IPS-18a (cell line): ENCODE measurements around the gene SPDYE1.
A peak's percentile ranks its signal among the peaks of the same experiment; 100 is the strongest.
"Not testable (repeated sequence)": the region's sequence is repeated elsewhere in the genome, so short reads cannot be mapped to it uniquely, and the experiment has no call there.

Experiments
- H3K27ac ChIP-seq: one replicate; pipeline ENCODE4 v1.5.1; 2013; ENCODE audit warnings: low read length
- H3K27me3 ChIP-seq: one replicate; pipeline ENCODE4 v1.6.1; 2013; ENCODE audit warnings: mild to moderate bottlenecking, low read length; ENCODE audit not compliant: control insufficient read depth, insufficient read depth
- H3K36me3 ChIP-seq: one replicate; pipeline ENCODE4 v1.6.1; 2013; ENCODE audit warnings: low read depth, low read length; ENCODE audit not compliant: control insufficient read depth
- H3K4me1 ChIP-seq: one replicate; pipeline ENCODE4 v1.6.1; 2013; ENCODE audit warnings: low read depth, low read length; ENCODE audit not compliant: control insufficient read depth
- H3K4me3 ChIP-seq: one replicate; pipeline ENCODE4 v1.5.1; 2013; ENCODE audit warnings: low read length
- H3K9ac ChIP-seq: one replicate; pipeline ENCODE4 v1.6.1; 2013; ENCODE audit warnings: mild to moderate bottlenecking, low read length, moderate library complexity
- H3K9me3 ChIP-seq: one replicate; pipeline ENCODE4 v1.6.1; 2013; ENCODE audit warnings: low read depth, low read length; ENCODE audit not compliant: control insufficient read depth

The SPDYE1 gene

GRCh38 chr7:44037951-44038350 is 40.3 kb downstream of the SPDYE1 start:
- not testable (repeated sequence) for H3K9ac ChIP-seq, H3K9me3 ChIP-seq, H3K4me3 ChIP-seq, H3K27ac ChIP-seq, H3K36me3 ChIP-seq, H3K4me1 ChIP-seq
- H3K27me3 ChIP-seq: peaks cover 25% of the 10 kb centered on the region

GRCh38 chr7:44038553-44038952 is 40.9 kb downstream of the SPDYE1 start:
- H3K27ac ChIP-seq, H3K4me3 ChIP-seq, H3K4me1 ChIP-seq, H3K9ac ChIP-seq, H3K9me3 ChIP-seq, H3K36me3 ChIP-seq: not testable (repeated sequence)
- H3K27me3 ChIP-seq: peaks cover 25% of the 10 kb centered on the region

- H3K4me3 ChIP-seq: peak overlapping the region; percentile 24
- H3K4me1 ChIP-seq, H3K27ac ChIP-seq, H3K9me3 ChIP-seq, H3K9ac ChIP-seq, H3K36me3 ChIP-seq: not testable (repeated sequence)
- peaks cover 25% of the 10 kb centered on the region for H3K27me3 ChIP-seq
These were observed 41.4 kb downstream of the SPDYE1 start for GRCh38 chr7:44038961-44039558.

- not testable (repeated sequence) for H3K4me3 ChIP-seq, H3K9me3 ChIP-seq, H3K9ac ChIP-seq, H3K36me3 ChIP-seq, H3K4me1 ChIP-seq, H3K27ac ChIP-seq
- H3K27me3 ChIP-seq: peaks cover 25% of the 10 kb centered on the region
These were observed 42.2 kb downstream of the SPDYE1 start for GRCh38 chr7:44039800-44040492.

GRCh38 chr7:44040493-44040891 is 42.8 kb downstream of the SPDYE1 start:
- not testable (repeated sequence) for H3K9me3 ChIP-seq, H3K36me3 ChIP-seq, H3K27ac ChIP-seq, H3K4me1 ChIP-seq, H3K9ac ChIP-seq
- peak overlapping the region; percentile 27 for H3K4me3 ChIP-seq
- H3K27me3 ChIP-seq: peaks cover 25% of the 10 kb centered on the region

GRCh38 chr7:44042221-44042620 is 44.5 kb downstream of the SPDYE1 start:
- Histone ChIP-seq H3K27me3 (peaks cover 25% of the 10 kb centered on the region), H3K4me3 (no peak overlapping the region), H3K36me3 (peaks cover 6% of the 10 kb centered on the region), H3K9ac (no peak overlapping the region), H3K9me3 (no peaks in the 10 kb centered on the region), H3K27ac (no peak overlapping the region), H3K4me1 (peaks cover 5% of the 10 kb centered on the region)

GRCh38 chr7:44043902-44044301 is 46.2 kb downstream of the SPDYE1 start:
- Histone ChIP-seq H3K4me1 (peaks cover 5% of the 10 kb centered on the region), H3K27me3 (peaks cover 25% of the 10 kb centered on the region), H3K27ac (no peak overlapping the region), H3K4me3 (peak overlapping the region; percentile 71), H3K9me3 (no peaks in the 10 kb centered on the region), H3K36me3 (peaks cover 6% of the 10 kb centered on the region), H3K9ac (peak overlapping the region; percentile 67)

GRCh38 chr7:44044315-44045225 is 46.9 kb downstream of the SPDYE1 start, which contains the start of gene DBNL:
Gene DBNL, plus strand, starts transcription at chr7:44044702. Its CDS starts 36 bp downstream, at chr7:44044738.
- peak within 1 kb of the TSS; percentile 67 for H3K9ac ChIP-seq
- no peak within 1 kb of the TSS for H3K27ac ChIP-seq
- no peaks in the 10 kb centered on the region for H3K9me3 ChIP-seq
- H3K4me3 ChIP-seq: peak within 1 kb of the TSS; percentile 71
- peaks cover 5% of the 10 kb centered on the region for H3K4me1 ChIP-seq
- peaks cover 6% of the 10 kb centered on the region for H3K36me3 ChIP-seq
- H3K27me3 ChIP-seq: peaks cover 25% of the 10 kb centered on the region

- Histone ChIP-seq H3K27ac (no peak overlapping the region), H3K27me3 (peaks cover 22% of the 10 kb centered on the region), H3K4me3 (peak overlapping the region; percentile 71), H3K4me1 (peaks cover 5% of the 10 kb centered on the region), H3K9ac (peak overlapping the region; percentile 67), H3K9me3 (no peaks in the 10 kb centered on the region), H3K36me3 (peaks cover 14% of the 10 kb centered on the region)
These were observed 47.7 kb downstream of the SPDYE1 start for GRCh38 chr7:44045226-44046014.

GRCh38 chr7:44046321-44047061 is 48.8 kb downstream of the SPDYE1 start:
- H3K36me3 ChIP-seq: peaks cover 20% of the 10 kb centered on the region
- H3K27ac ChIP-seq: no peak overlapping the region
- H3K9me3 ChIP-seq: no peaks in the 10 kb centered on the region
- peaks cover 5% of the 10 kb centered on the region for H3K4me1 ChIP-seq
- no peak overlapping the region for H3K4me3 ChIP-seq
- peaks cover 11% of the 10 kb centered on the region for H3K27me3 ChIP-seq
- H3K9ac ChIP-seq: no peak overlapping the region
